Activated naive CD4-positive, alpha-beta T cell treated with anti-CD3 and anti-CD28 coated beads, Interleukin-2, amount 10 ng/mL, durations not matched to agents 7 days and 5 days (primary cell): Measurements from ENCODE around the gene FAM83B.

ENCODE experiments used
- CTCF ChIA-PET: fragments of 350-600 bp; sonication (Branson Sonifier 250); formaldehyde crosslinking; loops from one replicate; lab custom pipeline; 2021; ENCODE audit warnings: antibody characterized with exemption; lab: Charles Lee
- DNase-seq: peaks from one replicate; pipeline ENCODE4 v3.0.0-alpha.2; 2020
- H3K27ac Mint-ChIP-seq: one replicate; pipeline ENCODE4 v1.8.0; 2021; ENCODE audit warnings: mild to moderate bottlenecking, moderate library complexity, mixed read lengths
- H3K27me3 Mint-ChIP-seq: one replicate; pipeline ENCODE4 v1.8.0; 2021; ENCODE audit warnings: mild to moderate bottlenecking, mixed read lengths
- H3K36me3 Mint-ChIP-seq: one replicate; pipeline ENCODE4 v1.8.0; 2021; ENCODE audit warnings: mixed read lengths
- H3K4me1 Mint-ChIP-seq: one replicate; pipeline ENCODE4 v1.8.0; 2021; ENCODE audit warnings: mixed read lengths
- H3K4me3 Mint-ChIP-seq: one replicate; pipeline ENCODE4 v1.8.0; 2021; ENCODE audit warnings: mild to moderate bottlenecking, moderate library complexity, mixed read lengths
- H3K9me3 Mint-ChIP-seq: one replicate; pipeline ENCODE4 v1.8.0; 2021; ENCODE audit warnings: mixed read lengths

The FAM83B gene

DNA sequence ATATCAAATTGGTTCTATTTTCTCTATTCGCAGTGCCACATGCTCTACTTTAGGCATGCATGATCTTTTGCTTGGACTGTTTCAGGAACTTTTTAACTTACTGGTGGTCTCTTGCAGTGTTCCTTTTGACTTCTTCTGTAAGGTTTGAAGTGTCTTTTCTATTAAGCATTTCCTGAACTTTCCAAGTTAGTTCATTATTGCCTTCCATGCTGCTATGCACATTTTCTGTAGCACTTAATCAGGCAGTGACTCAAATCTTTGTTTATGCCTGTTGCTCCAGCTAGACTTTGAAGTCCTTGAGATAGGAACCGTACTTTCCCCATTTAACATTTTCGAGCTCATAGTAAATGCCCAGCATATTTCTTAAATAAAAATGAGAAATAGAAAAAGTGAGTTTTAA, 52.2 kb downstream of the FAM83B start:
- DNase-seq, result no peak
- H3K27ac Mint-ChIP-seq, result no peak overlapping the region
- H3K4me1 Mint-ChIP-seq, result no peaks in the 10 kb centered on the region
- H3K27me3 Mint-ChIP-seq, result no peaks in the 10 kb centered on the region
- H3K9me3 Mint-ChIP-seq, result no peaks in the 10 kb centered on the region
- no peak overlapping the region for H3K4me3 Mint-ChIP-seq
- CTCF ChIA-PET, result no interaction called here
- no peaks in the 10 kb centered on the region for H3K36me3 Mint-ChIP-seq

DNA sequence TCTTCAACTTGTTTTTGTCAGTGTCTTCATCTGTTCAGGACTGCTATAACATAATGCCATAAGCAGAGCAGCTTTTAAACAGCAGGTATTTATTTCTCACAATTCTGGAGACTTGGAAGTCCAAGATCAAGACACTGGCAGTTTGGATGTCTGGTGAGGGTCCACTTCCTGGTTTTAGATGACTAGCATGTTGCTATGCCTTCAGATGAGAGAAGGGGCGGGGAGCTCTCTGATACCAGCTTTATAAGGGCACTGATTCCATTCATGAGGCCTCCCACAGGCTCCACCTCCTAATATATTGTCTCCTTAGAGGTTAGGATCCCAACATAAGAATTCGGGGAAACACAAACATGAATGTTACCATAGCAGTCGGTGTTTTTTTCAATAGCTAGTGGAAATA, 52.9 kb downstream of the FAM83B start:
- H3K9me3 Mint-ChIP-seq, result no peaks in the 10 kb centered on the region
- CTCF ChIA-PET, result no interaction called here
- no peaks in the 10 kb centered on the region for H3K36me3 Mint-ChIP-seq
- no peak overlapping the region for H3K27ac Mint-ChIP-seq
- no peak overlapping the region for H3K4me3 Mint-ChIP-seq
- DNase-seq, result no peak
- no peaks in the 10 kb centered on the region for H3K4me1 Mint-ChIP-seq
- H3K27me3 Mint-ChIP-seq, result no peaks in the 10 kb centered on the region

DNA sequence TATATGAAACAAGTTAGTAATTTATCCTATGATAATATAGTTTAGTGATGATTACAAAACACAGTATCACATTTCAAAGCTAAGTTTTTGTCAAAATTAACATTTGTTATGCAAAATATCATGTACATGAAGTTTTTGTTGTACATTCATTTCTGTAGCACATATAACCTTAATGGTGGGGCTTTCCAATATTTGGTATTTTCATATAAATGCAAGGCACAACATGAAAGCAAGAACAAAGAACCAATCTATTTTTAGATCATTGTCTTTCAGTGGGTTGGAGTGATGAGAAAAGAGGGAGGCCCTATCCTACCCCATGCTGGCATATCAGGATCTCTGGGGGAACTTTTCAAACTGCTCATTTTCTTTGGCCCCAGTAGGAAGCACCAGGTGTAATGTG, 53.4 kb downstream of the FAM83B start:
- H3K27me3 Mint-ChIP-seq, result no peaks in the 10 kb centered on the region
- no peak overlapping the region for H3K27ac Mint-ChIP-seq
- no peak for DNase-seq
- no peaks in the 10 kb centered on the region for H3K4me1 Mint-ChIP-seq
- no peak overlapping the region for H3K4me3 Mint-ChIP-seq
- CTCF ChIA-PET, result no interaction called here
- H3K36me3 Mint-ChIP-seq, result no peaks in the 10 kb centered on the region
- H3K9me3 Mint-ChIP-seq, result no peaks in the 10 kb centered on the region

DNA sequence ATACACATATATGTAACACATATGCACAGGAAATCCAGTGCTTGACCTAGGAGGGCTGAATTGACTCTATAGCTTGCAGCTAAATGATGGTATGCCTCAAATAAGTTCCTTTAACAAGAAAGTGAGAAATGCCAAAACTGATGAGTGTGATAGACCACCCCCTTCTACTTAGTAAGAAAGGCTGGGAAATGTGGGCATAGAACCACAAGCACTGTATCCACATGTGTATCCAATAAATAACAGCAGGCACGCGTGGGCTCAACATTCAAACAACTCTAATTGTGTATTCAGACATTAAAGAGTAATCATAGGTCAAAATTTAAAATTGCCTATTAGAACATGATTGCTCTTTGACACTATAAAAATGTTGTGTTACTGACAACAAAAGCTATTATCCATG, 54.1 kb downstream of the FAM83B start:
- no peak for DNase-seq
- no peaks in the 10 kb centered on the region for H3K9me3 Mint-ChIP-seq
- no peaks in the 10 kb centered on the region for H3K4me1 Mint-ChIP-seq
- H3K27ac Mint-ChIP-seq, result no peak overlapping the region
- no peak overlapping the region for H3K4me3 Mint-ChIP-seq
- CTCF ChIA-PET, result no interaction called here
- no peaks in the 10 kb centered on the region for H3K36me3 Mint-ChIP-seq
- no peaks in the 10 kb centered on the region for H3K27me3 Mint-ChIP-seq

DNA sequence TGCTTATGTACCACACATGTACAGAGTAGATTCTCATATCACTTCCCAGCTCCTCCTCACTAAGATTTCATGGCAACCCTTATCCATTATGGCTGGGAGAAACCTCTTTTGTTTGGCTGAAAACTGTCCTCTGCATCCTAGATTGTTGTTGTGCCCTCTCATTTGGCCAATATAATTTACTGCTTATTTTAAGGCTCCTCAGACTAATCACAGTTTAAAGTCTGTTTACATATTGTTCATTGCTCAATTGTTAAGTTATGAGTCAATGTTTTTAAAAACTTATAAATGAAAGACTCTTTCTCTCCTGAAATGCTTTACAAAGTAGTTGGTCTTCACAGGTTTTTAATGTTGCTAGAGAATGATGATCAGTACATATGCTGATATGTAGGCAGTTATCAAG, 57.3 kb downstream of the FAM83B start:
- H3K36me3 Mint-ChIP-seq, result no peaks in the 10 kb centered on the region
- H3K4me3 Mint-ChIP-seq, result no peak overlapping the region
- no peak for DNase-seq
- no peaks in the 10 kb centered on the region for H3K4me1 Mint-ChIP-seq
- no peaks in the 10 kb centered on the region for H3K9me3 Mint-ChIP-seq
- no peak overlapping the region for H3K27ac Mint-ChIP-seq
- CTCF ChIA-PET, result no interaction called here
- no peaks in the 10 kb centered on the region for H3K27me3 Mint-ChIP-seq

DNA sequence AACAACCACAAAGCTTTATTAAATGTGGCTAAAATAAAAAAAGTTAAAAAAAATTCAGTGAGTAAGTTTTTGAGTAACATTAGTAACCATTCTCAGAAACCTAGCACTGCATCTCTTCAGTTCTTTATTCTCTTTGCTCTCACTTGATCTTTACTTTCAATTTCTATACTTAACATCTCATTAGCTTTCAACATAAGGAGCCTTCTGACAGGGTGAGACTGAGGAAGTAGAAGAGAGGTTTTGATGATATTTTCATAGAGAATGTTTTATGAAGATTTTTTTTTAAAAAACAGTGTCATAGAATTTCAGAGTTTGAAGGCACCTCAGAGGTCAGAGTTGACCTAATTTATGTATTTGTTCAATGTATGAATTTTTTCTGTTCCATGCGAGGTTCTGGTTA, 60.8 kb downstream of the FAM83B start:
- no peaks in the 10 kb centered on the region for H3K27me3 Mint-ChIP-seq
- no peak for DNase-seq
- no peak overlapping the region for H3K27ac Mint-ChIP-seq
- H3K36me3 Mint-ChIP-seq, result no peaks in the 10 kb centered on the region
- H3K9me3 Mint-ChIP-seq, result peaks cover 3% of the 10 kb centered on the region
- no peaks in the 10 kb centered on the region for H3K4me1 Mint-ChIP-seq
- CTCF ChIA-PET, result no interaction called here
- H3K4me3 Mint-ChIP-seq, result no peak overlapping the region

DNA sequence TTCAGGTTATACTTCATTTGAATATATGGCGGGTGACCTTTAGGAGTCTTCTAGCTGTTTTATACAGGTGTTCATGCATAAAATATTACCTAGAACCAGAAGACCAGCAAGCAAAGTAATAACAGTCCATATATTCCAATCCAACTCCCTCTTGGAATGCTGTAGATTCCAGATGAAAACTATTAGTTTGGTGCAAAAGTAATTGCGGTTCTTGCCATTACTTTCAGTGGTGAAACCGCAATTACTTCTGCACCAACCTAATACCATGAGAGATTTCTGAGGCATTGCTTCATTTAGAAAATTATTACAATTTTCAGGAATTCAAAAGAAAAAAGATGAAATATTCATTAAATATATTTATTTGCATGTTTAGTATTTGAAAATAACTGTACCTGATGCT, 62.6 kb downstream of the FAM83B start:
- H3K27ac Mint-ChIP-seq, result no peak overlapping the region
- H3K4me3 Mint-ChIP-seq, result no peak overlapping the region
- peaks cover 3% of the 10 kb centered on the region for H3K9me3 Mint-ChIP-seq
- H3K27me3 Mint-ChIP-seq, result no peaks in the 10 kb centered on the region
- H3K4me1 Mint-ChIP-seq, result no peaks in the 10 kb centered on the region
- no peaks in the 10 kb centered on the region for H3K36me3 Mint-ChIP-seq
- CTCF ChIA-PET, result no interaction called here
- no peak for DNase-seq

DNA sequence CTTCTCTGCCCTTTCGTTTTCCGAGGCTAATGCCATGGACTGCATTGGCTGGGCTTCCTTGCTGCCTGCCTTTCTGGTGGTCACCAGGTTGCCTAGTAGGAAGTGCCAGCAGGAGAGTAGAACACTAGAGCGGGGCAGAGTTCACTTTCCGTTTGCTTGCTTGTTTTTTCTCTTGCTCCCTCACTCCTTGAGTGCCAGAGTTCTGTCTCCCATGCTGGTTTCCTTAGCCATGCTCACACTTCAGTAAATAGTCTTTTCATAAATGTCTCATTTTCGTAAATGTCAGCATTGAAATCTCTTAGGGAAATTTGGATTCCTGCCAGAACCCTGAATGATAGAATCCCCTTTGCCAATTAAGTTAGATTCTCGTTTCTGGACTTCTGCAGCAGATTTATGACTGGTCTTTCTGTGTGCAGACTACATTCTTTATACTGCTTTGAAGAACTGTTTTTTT, 63.9 kb downstream of the FAM83B start:
- Mint-ChIP-seq H3K4me3 (no peak overlapping the region), H3K27me3 (no peaks in the 10 kb centered on the region), H3K36me3 (no peaks in the 10 kb centered on the region), H3K27ac (no peak overlapping the region), H3K4me1 (no peaks in the 10 kb centered on the region), H3K9me3 (peaks cover 5% of the 10 kb centered on the region)
- no peak for DNase-seq
- CTCF ChIA-PET, result no interaction called here

DNA sequence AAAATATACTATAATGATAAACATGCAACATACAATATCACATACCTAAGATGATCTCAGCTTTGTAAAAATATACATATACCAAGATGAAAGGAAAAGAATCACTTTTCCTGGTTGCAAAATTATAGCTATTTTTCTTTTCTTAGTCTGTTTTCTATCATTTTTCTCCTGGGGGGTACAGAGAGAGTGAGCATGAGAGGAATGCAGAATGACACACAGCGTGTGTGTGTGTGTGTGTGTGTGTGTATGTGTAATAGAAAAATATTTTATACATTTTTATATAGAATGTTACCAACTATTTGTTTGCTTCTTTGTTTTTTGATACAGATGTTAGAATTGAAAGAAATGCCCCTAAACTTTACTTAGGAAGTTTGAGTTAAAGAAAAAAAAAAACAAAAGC, 64.3 kb downstream of the FAM83B start:
- CTCF ChIA-PET, result no interaction called here
- Mint-ChIP-seq H3K4me3 (no peak overlapping the region), H3K36me3 (no peaks in the 10 kb centered on the region), H3K27ac (no peak overlapping the region), H3K9me3 (peaks cover 6% of the 10 kb centered on the region), H3K4me1 (no peaks in the 10 kb centered on the region), H3K27me3 (no peaks in the 10 kb centered on the region)
- no peak for DNase-seq

DNA sequence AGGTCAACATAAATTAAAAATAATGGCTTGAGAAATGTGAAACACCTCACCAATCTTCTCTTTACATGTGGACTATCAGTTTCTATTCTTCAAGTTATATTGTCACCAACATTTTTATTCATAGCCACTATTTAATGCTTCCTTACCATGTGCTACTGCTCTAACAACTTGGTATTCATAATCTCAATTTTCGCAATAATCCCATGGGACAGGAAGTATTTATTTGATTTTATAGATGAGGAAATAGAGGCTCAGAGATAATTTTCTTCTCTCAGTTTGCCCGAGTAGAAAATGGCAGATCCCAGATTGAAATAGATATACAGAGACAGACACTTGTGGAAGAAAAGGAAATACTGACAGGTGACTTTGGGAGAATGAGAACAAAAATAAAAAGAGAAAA, 66.6 kb downstream of the FAM83B start:
- CTCF ChIA-PET, result no interaction called here
- Mint-ChIP-seq H3K9me3 (peaks cover 8% of the 10 kb centered on the region), H3K4me1 (no peaks in the 10 kb centered on the region), H3K4me3 (no peak overlapping the region), H3K27me3 (no peaks in the 10 kb centered on the region), H3K27ac (no peak overlapping the region), H3K36me3 (no peaks in the 10 kb centered on the region)
- no peak for DNase-seq

DNA sequence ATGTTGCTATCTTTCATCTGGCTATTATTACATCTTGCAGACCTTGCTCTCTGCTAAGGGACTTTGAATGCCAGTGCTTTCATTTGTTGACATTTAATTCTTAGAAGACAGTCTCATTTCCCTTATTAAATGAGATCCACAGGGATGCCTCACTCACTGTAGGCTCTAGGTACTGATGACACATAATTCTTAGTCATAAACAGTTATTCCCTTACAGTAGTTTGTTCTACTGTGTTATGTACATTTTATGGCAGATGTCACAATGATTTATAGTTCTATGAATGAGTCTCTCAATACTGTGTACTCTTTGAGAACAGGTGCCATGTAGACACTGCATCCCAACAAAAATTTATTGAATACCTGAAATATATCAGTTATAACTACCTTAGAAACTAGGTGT, 70.3 kb downstream of the FAM83B start:
- H3K36me3 Mint-ChIP-seq, result no peaks in the 10 kb centered on the region
- CTCF ChIA-PET, result no interaction called here
- DNase-seq, result no peak
- no peaks in the 10 kb centered on the region for H3K4me1 Mint-ChIP-seq
- H3K9me3 Mint-ChIP-seq, result peaks cover 5% of the 10 kb centered on the region
- H3K27ac Mint-ChIP-seq, result no peak overlapping the region
- H3K27me3 Mint-ChIP-seq, result no peaks in the 10 kb centered on the region
- no peak overlapping the region for H3K4me3 Mint-ChIP-seq

DNA sequence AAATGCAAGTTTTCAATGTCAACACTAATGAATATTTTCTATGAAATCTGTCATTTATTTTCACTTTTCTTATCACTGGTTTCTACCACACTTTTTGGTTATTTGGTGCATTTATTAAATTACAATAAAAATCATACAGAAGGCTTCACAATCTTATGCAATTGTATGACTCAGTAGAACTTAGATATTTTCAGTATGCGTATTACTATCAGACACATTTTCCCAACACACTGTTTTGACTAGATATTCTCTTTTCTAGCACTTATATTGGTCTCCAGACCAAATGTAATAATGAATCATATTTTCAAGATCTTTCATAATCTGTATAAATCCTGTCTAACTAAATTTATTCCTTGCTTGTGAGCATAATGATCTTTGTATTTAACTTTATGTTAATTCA, 74.1 kb downstream of the FAM83B start:
- no peak overlapping the region for H3K27ac Mint-ChIP-seq
- no peaks in the 10 kb centered on the region for H3K27me3 Mint-ChIP-seq
- H3K9me3 Mint-ChIP-seq, result peaks cover 5% of the 10 kb centered on the region
- no peaks in the 10 kb centered on the region for H3K4me1 Mint-ChIP-seq
- no peak overlapping the region for H3K4me3 Mint-ChIP-seq
- DNase-seq, result no peak
- CTCF ChIA-PET, result no interaction called here
- H3K36me3 Mint-ChIP-seq, result no peaks in the 10 kb centered on the region

DNA sequence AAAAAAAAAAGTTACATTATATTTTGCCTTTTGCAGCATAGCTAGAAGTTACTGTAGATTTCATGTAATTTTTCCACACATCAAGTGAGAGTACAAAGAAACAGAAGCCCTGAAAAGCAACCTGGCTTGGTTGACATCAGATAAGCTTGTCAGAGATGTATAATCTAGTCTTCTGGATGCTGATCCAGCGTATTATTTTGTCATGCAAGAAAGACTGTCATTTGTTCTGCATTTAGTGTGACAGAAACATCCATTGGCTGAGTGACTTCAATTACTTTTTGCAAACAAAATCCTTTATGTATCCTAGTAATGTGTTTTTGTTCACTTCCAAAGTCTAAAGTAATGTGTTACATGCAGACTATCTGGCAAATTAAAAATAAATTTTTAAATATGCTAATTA, 75.3 kb downstream of the FAM83B start:
- Mint-ChIP-seq H3K4me3 (no peak overlapping the region), H3K4me1 (no peaks in the 10 kb centered on the region), H3K27ac (no peak overlapping the region), H3K27me3 (no peaks in the 10 kb centered on the region), H3K36me3 (no peaks in the 10 kb centered on the region), H3K9me3 (peaks cover 2% of the 10 kb centered on the region)
- no peak for DNase-seq
- CTCF ChIA-PET, result no interaction called here

DNA sequence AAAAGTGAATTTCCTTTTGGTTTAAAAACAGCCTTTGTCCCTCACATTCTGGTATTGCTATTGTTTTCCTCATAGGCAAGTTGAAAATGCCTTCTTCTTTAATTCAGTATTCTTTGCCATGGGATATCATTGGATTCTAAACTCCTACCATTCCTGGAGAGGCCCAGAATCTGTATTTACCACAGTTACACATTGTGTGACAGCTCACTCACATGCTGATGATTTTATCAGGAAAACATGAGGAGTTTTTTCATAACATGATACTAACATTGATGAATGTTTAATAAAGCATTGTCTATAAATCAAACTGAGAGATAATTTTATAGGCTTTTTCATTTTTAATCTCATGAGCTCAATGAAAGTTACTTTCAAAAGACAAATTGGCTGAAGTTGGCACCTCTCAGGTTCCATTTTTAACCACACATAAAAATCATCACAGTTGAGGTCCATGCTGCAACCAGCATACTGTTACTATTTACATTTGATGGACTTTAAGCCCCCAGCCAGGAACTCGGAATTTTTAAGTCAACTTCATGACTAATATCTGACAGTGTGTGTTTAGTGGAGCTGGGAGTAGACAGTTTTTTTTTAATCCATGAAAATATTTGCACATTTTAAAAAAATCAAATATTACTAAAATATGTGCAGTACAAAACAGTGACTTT, 82.8 kb downstream of the FAM83B start:
- CTCF ChIA-PET, result no interaction called here
- Mint-ChIP-seq H3K4me3 (no peak overlapping the region), H3K36me3 (no peaks in the 10 kb centered on the region), H3K4me1 (no peaks in the 10 kb centered on the region), H3K27ac (no peak overlapping the region), H3K9me3 (peaks cover 13% of the 10 kb centered on the region), H3K27me3 (no peaks in the 10 kb centered on the region)
- DNase-seq, result no peak

DNA sequence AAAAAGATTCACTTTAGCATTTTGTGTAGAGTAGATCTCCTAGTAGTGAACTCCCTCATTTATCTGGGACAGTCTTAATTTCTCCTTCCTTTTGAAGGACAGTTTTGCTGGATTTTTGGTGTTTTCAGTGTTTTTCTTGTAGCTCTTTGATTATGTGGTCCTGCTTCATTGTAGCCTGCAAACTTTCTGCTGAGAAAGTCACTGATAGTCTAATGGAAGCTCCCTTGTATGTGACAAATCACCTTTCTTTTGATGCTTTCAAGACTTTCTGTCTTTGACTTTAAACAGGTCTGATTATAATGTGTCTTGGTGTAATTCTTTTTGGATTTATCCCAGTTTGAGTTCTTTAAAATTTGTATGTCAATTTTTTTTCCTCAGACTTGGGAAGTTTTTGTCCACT, 86.1 kb downstream of the FAM83B start:
- no peaks in the 10 kb centered on the region for H3K4me1 Mint-ChIP-seq
- CTCF ChIA-PET, result interaction anchor here (0.7 kb wide), 1 partner anchor 367 kb away, joined by 3 read pairs; no protein-coding TSS in a partner anchor
- no peak for DNase-seq

DNA sequence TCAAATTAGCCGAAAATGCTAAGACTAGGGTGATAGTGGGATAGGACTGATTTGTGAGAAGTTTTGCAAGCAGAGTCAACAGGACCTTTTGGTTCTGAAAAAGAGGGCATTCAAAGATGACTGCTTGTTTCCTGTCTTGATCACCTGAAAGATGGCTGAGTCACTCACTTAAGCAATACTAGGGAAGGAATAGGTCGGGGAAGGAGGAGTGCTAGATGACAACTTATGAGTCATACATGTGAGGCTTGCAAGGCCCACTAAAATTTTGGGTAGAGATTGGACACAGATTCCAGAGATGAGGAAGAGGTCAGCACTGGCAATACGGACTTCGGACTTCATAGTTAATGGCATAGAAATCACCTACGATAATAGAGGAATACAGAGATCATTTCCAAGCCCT, 89.2 kb downstream of the FAM83B start:
- H3K9me3 Mint-ChIP-seq, result peaks cover 15% of the 10 kb centered on the region
- H3K36me3 Mint-ChIP-seq, result no peaks in the 10 kb centered on the region
- H3K4me3 Mint-ChIP-seq, result no peak overlapping the region
- H3K27ac Mint-ChIP-seq, result no peak overlapping the region
- H3K4me1 Mint-ChIP-seq, result no peaks in the 10 kb centered on the region
- DNase-seq, result no peak
- H3K27me3 Mint-ChIP-seq, result no peaks in the 10 kb centered on the region
- CTCF ChIA-PET, result no interaction called here

More for the DNA sequence above, 86.1 kb downstream of the FAM83B start:
- Mint-ChIP-seq H3K4me3 (no peak overlapping the region), H3K27me3 (no peaks in the 10 kb centered on the region), H3K27ac (no peak overlapping the region), H3K36me3 (no peaks in the 10 kb centered on the region), H3K9me3 (peaks cover 11% of the 10 kb centered on the region)
